ENCODE results near the gene PSMD1.
A peak's percentile ranks its signal among the peaks of the same experiment; 100 is the strongest.

PSMD1 gene

GRCh38 chr2:231050018-231050901 lies 6.4 kb upstream of the PSMD1 start:
- Histone ChIP-seq H3K27ac (no peak overlapping the region), H3K79me2 (ENCODE audit: insufficient read depth, low read depth) (no peaks in the 10 kb centered on the region), H3K4me1 (ENCODE audit: low read depth, poor library complexity, severe bottlenecking) (peaks cover 17% of the 10 kb centered on the region), H3K9ac (no peak overlapping the region), H3K4me2 (no peak overlapping the region), H3K27me3 (ENCODE audit: insufficient read depth, low read depth) (no peaks in the 10 kb centered on the region), H4K20me1 (ENCODE audit: insufficient read depth) (no peaks in the 10 kb centered on the region), H2AFZ (ENCODE audit: low read depth) (no peak overlapping the region), H3K4me3 (IDR thresholded peaks at IDR 0.05; ENCODE audit: insufficient read depth, low read depth, low read length) (no peak overlapping the region), H3K36me3 (ENCODE audit: insufficient read depth) (no peaks in the 10 kb centered on the region)
- TF ChIP-seq CTCF (conservative IDR thresholded peaks at IDR 0.05; ENCODE audit: low read depth, low read length) = no peak

GRCh38 chr2:231051116-231051515 lies 5.6 kb upstream of the PSMD1 start:
- H3K4me2 ChIP-seq = no peak overlapping the region
- no peaks in the 10 kb centered on the region for H3K27me3 ChIP-seq (ENCODE audit: insufficient read depth, low read depth)
- H4K20me1 ChIP-seq (ENCODE audit: insufficient read depth) = no peaks in the 10 kb centered on the region
- no peak overlapping the region for H2AFZ ChIP-seq (ENCODE audit: low read depth)
- peaks cover 22% of the 10 kb centered on the region for H3K4me1 ChIP-seq (ENCODE audit: low read depth, poor library complexity, severe bottlenecking)
- no peak overlapping the region for H3K27ac ChIP-seq
- H3K9ac ChIP-seq = no peak overlapping the region
- TF ChIP-seq CTCF (conservative IDR thresholded peaks at IDR 0.05; ENCODE audit: low read depth, low read length) = no peak
- H3K36me3 ChIP-seq (ENCODE audit: insufficient read depth) = no peaks in the 10 kb centered on the region
- no peak overlapping the region for H3K4me3 ChIP-seq (IDR thresholded peaks at IDR 0.05; ENCODE audit: insufficient read depth, low read depth, low read length)
- H3K79me2 ChIP-seq (ENCODE audit: insufficient read depth, low read depth) = no peaks in the 10 kb centered on the region

GRCh38 chr2:231052494-231053451 lies 3.9 kb upstream of the PSMD1 start:
- peaks cover 10% of the 10 kb centered on the region for H3K79me2 ChIP-seq (ENCODE audit: insufficient read depth, low read depth)
- H3K9ac ChIP-seq = peak overlapping the region; percentile 35; the same call in 1 of the 2 replicates
- H2AFZ ChIP-seq (ENCODE audit: low read depth) = peak overlapping the region; percentile 97
- no peaks in the 10 kb centered on the region for H3K36me3 ChIP-seq (ENCODE audit: insufficient read depth)
- H3K4me3 ChIP-seq (IDR thresholded peaks at IDR 0.05; ENCODE audit: insufficient read depth, low read depth, low read length) = peak overlapping the region; percentile 93
- no peaks in the 10 kb centered on the region for H4K20me1 ChIP-seq (ENCODE audit: insufficient read depth)
- H3K27me3 ChIP-seq (ENCODE audit: insufficient read depth, low read depth) = no peaks in the 10 kb centered on the region
- H3K4me2 ChIP-seq = peak overlapping the region; percentile 61
- H3K4me1 ChIP-seq (ENCODE audit: low read depth, poor library complexity, severe bottlenecking) = peaks cover 24% of the 10 kb centered on the region
- no peak overlapping the region; the same call in 1 of the 2 replicates for H3K27ac ChIP-seq
- peak; percentile 80 for TF ChIP-seq CTCF (conservative IDR thresholded peaks at IDR 0.05; ENCODE audit: low read depth, low read length)

- Histone ChIP-seq H3K27me3 (ENCODE audit: insufficient read depth, low read depth) (no peaks in the 10 kb centered on the region), H3K4me2 (no peak overlapping the region), H2AFZ (ENCODE audit: low read depth) (peak overlapping the region; percentile 97; the same call in 1 of the 2 replicates), H3K36me3 (ENCODE audit: insufficient read depth) (no peaks in the 10 kb centered on the region), H3K9ac (no peak overlapping the region), H3K79me2 (ENCODE audit: insufficient read depth, low read depth) (peaks cover 21% of the 10 kb centered on the region), H3K27ac (no peak overlapping the region), H3K4me3 (IDR thresholded peaks at IDR 0.05; ENCODE audit: insufficient read depth, low read depth, low read length) (no peak overlapping the region), H3K4me1 (ENCODE audit: low read depth, poor library complexity, severe bottlenecking) (peaks cover 35% of the 10 kb centered on the region), H4K20me1 (ENCODE audit: insufficient read depth) (no peaks in the 10 kb centered on the region; the same call in 1 of the 2 replicates)
- TF ChIP-seq CTCF (conservative IDR thresholded peaks at IDR 0.05; ENCODE audit: low read depth, low read length) = no peak
Measured at GRCh38 chr2:231053846-231054245, 2.8 kb upstream of the PSMD1 start.

Data from KMS-11 (cell line).